HG02759 (cell line): ENCODE results near the gene PGLYRP4.

Experiments
- ATAC-seq: cut with Tn5 transposase; IDR thresholded peaks from one replicate; pipeline ENCODE4 v1.9.1; 2021; ENCODE audit warnings: mild to moderate bottlenecking, moderate library complexity; ENCODE audit not compliant: unreplicated experiment

Gene PGLYRP4

DNA sequence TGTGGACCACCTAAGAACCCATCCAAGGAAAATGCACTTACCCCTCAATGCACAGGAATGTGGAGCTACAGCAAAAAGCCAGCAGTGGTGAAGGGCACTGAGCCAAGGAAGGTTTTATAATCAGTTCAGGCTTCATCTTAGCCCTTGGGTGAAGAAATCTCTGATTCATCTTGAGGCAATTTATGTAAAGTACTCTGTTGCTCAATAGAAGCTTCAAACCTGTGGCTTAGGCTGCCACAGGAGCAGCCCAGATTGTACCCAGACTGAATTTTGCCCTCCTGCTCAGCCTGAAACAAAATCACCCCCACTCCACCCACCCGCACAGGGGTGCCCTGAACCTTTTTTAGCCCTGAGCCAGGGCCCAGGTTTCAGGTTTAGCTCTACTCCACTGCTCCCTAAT, 26.9 kb upstream of the PGLYRP4 start, which contains the start of gene S100A12:
S100A12 (minus strand) TSS at position 111 of the 400 bp plus-strand sequence. CDS start 1,029 bp downstream, outside the sequence.
- ATAC-seq = no peak

- no peak for ATAC-seq
Observed at GRCh38 chr1:153374071-153374470, 25.4 kb upstream of the PGLYRP4 start.

- no peak for ATAC-seq
Observed at GRCh38 chr1:153372571-153372970, 23.9 kb upstream of the PGLYRP4 start.

DNA sequence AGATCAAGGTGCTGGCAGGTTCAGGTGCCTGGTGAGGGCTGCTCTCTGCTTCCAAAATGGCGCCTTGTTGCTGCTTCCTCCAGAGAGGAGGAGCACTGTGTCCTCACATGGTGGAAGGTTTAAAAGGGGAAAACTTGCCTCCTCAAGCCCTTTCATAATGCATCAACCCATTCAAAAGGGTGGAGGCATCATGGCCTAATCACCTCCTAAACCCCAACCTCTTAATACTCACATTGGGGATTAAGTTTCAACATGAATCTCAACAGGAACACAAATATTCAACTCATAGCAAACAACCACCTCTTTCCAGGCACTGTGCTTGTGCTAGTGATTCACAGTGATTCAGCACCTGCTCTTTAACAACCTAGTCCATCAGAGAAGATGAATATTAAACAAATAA, 22.6 kb upstream of the PGLYRP4 start:
- ATAC-seq = no peak

GRCh38 chr1:153370146-153370545, 21.5 kb upstream of the PGLYRP4 start:
- ATAC-seq = no peak

DNA sequence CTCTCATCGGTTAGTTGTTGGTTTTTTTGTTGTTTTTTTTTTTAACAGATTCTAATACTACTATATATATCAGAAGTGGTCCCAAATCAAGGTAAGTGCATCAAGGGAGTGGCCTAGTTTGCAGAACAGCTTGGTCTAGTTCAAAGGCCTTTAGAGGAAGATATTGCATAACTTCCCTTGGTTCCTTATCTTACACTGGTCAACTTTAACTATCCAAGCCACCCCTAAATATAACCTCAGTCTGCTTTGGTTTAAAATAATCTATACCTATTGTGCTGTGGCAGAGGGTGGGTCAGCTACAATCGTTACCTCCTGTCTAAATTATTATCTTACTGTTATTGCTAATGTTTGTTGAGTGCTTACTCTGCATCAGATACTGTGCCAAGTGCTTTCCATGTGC, 19.9 kb upstream of the PGLYRP4 start:
- ATAC-seq = no peak

- ATAC-seq = no peak
Observed at GRCh38 chr1:153367090-153367489, 18.4 kb upstream of the PGLYRP4 start.

- ATAC-seq = no peak
Observed at GRCh38 chr1:153366261-153366660, 17.6 kb upstream of the PGLYRP4 start.

GRCh38 chr1:153365696-153366095, 17.1 kb upstream of the PGLYRP4 start:
- ATAC-seq = no peak

GRCh38 chr1:153364766-153365666, 16.4 kb upstream of the PGLYRP4 start:
- no peak for ATAC-seq

- ATAC-seq = no peak
Observed at GRCh38 chr1:153364156-153364555, 15.5 kb upstream of the PGLYRP4 start.

DNA sequence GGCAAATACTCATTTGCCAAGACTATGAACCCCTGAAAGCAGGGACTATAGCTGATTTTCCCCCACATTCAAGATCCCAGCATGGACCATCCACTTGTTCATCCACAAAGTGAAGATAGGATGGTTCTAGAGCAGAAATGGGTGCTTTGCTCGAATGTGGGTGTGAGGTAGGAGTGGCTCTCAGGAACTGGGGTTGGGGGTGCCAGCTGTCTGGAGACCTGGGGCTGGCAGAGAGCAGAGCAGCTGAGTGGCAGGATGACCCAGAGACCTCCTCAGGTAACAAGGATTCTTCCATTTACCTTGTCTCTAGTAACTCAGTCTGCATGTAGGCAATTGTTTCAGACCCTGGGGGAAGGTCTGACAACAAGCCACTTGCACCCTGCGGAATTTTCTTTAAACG, 15.0 kb upstream of the PGLYRP4 start:
- ATAC-seq = no peak

DNA sequence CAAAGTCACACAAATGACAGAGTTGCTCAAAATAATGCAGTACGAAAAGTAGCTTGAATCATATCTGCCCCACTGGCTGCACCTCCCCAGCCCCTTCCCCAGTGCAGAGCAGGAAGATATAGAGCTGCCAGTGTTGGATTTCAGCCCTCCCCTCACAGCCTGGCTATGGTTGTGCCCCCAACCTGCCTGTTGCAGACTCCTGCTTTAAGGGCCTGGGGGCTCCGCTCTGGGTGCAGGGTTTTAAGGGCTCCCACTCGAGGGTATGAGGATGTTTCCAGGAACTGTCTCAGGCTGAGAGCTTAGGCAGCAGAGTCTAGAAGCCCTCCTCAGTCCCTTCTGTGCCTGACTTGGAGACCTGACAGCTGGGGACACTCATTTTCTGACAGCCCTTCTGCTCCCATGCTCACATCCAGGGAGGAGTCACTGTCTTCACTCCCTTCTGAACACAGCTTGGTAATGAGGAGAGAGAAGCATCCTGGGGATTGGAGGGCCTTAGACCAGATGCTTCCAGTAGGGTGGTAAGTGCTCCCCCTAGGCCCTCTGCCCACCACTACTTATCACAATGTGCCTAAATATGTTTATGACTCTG, 13.6 kb upstream of the PGLYRP4 start:
- ATAC-seq = no peak

- no peak for ATAC-seq
Observed at GRCh38 chr1:153361480-153362109, 13.0 kb upstream of the PGLYRP4 start.

GRCh38 chr1:153360592-153361479, 12.2 kb upstream of the PGLYRP4 start:
- no peak for ATAC-seq

DNA sequence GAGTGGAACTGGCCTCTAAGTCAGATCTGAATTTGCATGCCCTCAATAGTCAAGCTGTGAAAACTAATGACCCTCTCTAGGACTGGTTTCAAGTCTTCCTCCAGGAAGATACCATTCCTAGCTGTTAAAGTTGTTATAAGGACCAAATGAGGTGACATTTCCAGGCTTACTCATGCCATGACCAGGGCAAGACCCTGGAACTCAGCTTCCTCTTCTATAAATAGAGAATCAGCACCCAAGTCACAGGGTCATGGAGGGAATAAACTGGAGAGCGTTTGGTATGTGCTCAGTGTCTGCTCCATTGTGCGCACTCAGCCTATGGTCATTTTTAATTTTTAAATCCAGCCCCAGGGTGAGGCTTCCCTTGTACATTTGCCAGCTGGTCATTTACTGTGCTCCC, 11.5 kb upstream of the PGLYRP4 start:
- ATAC-seq = no peak

DNA sequence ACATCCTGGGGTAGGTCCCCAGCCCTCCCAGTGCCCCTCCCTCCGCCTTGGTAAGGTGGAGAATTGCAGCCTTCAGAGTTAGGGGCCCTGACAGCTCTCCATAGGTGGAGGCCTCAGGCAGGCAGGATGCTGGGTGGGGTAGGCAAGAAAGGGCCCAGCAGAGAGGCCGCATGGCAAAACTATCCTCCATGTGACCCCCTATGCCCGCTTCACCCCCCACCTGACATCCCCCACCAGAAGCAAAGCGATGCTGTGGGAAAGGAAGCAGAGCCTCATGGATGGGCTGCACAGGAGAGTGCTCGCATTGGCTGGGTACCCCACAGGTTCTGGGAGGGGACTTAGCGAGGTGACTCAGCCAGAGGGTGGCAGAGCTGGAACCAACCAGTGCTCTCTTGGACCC, 10.6 kb upstream of the PGLYRP4 start:
- no peak for ATAC-seq

- no peak for ATAC-seq
Observed at GRCh38 chr1:153358691-153358975, 10.0 kb upstream of the PGLYRP4 start.

DNA sequence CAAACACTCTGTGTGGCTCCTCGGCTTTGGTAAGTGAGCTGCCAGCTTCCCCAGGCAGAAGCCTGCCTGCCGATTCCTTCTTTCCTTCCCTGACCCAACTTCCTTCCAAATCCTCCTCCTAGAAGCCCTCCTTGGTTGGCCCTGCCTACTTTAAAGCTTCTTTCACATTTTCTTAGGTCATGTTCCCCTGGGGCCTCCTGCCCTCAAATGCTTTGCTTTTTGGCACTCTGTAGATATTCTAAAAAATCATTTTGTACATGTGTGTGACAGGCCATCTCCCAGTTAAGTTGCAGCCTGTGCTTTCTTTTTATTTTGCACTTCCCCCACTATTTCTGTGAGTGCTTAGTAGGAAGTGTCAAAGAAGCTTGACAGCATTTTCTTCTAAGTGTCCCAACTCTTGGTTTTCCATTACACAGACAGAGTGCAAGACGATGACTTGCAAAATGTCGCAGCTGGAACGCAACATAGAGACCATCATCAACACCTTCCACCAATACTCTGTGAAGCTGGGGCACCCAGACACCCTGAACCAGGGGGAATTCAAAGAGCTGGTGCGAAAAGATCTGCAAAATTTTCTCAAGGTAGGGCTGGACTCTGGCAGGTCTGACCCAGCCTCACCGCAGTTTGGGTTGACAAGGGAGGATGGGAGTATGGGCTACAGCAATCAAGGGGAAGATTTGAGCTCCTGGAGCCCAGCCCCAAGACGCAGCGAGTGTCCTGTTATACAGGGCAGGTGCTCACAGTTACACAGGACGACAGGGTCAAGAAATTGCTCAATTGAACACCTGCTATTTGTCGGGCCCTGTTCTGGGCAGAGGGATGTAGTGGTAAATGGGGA, 9.4 kb upstream of the PGLYRP4 start, which contains the start of gene S100A9:
S100A9 (plus strand) TSS at position 2 of the 838 bp plus-strand sequence; CDS start at position 432, 430 bp downstream.
- ATAC-seq = no peak
